ENCODE results near the gene ACP5.

ACP5 gene

DNA sequence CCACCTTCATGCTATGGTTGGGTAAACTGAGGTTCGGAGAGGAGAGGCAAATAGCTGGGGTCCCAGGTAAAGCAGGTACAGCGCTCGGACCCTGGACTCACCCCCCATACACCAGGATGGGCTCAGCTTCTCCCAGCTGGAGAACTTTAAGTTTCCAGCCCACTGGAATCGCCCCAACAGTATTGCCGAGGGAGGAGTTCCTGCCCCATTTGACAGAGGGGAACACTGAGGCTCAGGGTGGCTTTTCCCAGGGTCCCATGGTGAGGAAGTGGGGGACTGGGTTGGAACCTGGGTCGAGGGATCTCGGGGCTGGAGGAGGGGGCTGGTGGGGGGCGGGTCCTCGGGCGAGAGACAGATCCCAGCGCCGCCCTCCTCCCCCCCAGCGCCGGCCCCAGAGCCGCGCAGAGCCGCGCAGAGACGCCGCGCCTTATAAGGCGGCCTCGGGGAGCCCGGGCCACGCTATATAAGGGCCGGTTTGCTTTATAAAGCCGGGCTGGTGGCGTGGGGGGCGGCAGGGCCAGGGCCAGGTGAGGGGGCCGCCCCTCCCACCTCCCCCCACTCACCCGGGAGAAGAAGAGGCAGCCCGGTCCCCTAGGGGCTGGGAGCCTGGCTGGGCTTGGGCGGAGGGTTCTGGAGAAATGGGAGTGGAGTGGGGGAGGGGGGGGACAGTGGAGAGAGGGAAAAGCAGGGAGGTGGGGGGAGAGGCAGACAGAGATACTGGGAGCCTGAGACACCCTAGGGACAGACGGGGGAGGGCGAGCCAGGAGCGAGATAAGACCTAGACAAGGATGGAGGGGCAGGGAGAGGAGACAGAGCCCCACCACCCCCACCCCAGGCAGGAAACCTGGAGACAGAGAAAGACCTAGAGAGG is 37.7 kb downstream of the ACP5 start:
- H3K27ac ChIP-seq: no peak overlapping the region
- no peak for TF ChIP-seq ZFX (IDR thresholded peaks at IDR 0.05)
- TF ChIP-seq, protein P1, sequence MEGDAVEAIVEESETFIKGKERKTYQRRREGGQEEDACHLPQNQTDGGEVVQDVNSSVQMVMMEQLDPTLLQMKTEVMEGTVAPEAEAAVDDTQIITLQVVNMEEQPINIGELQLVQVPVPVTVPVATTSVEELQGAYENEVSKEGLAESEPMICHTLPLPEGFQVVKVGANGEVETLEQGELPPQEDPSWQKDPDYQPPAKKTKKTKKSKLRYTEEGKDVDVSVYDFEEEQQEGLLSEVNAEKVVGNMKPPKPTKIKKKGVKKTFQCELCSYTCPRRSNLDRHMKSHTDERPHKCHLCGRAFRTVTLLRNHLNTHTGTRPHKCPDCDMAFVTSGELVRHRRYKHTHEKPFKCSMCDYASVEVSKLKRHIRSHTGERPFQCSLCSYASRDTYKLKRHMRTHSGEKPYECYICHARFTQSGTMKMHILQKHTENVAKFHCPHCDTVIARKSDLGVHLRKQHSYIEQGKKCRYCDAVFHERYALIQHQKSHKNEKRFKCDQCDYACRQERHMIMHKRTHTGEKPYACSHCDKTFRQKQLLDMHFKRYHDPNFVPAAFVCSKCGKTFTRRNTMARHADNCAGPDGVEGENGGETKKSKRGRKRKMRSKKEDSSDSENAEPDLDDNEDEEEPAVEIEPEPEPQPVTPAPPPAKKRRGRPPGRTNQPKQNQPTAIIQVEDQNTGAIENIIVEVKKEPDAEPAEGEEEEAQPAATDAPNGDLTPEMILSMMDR (conservative IDR thresholded peaks at IDR 0.05): no peak

GRCh38 chr19:11538232-11539036 is 39.0 kb downstream of the ACP5 start, which contains the start of gene CNN1:
CNN1 (plus strand) TSS chr19:11538851; CDS start chr19:11538928, 77 bp downstream.
- no peak within 1 kb of the TSS for H3K27ac ChIP-seq
- TF ChIP-seq, protein P1 (conservative IDR thresholded peaks at IDR 0.05): no peak
- TF ChIP-seq ZFX (IDR thresholded peaks at IDR 0.05): no peak

DNA sequence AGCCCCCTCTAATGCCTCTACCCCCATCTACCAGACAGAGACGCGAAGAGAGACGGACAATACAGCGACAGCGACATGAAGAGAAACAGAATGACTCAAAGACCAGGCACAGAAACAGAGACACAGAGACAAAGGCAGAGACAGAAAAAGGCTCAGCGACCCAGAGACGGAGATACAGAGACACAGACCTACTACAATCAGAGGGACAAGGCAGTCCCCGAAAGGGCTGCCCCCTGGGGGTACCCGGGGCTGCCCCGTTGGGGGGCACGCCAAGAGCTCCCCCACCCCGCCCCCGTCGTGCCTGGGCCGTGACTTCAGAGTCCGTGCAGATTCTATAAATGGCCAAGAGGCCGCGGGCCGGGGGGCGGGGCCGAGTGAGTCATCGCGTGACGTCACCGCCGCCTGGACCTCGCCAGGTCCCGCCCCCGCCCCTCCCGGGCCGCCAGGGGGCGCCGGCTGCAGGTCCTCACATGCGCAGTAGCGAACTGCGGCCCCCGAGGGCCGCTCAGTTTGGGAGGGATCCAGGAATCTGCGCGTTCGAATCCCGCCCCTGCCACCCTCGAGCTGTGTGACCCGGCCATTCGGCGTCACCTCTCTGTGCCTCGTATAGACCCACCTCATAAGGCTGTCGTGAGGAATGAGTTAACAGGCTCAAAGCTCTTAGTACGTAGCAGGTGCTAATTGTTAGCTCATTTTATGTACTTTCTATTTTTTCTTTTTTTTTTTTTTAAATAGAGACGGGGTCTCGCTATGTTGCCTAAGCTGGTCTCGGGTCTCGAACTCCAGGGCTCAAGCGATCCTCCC is 41.5 kb downstream of the ACP5 start:
- 0 out of 2 replicates have a peak overlapping the region, but pooled peaks have one; percentile 10 for H3K27ac ChIP-seq

GRCh38 chr19:11534948-11535347 is 42.5 kb downstream of the ACP5 start:
- no peak overlapping the region for H3K27ac ChIP-seq
- no peak for TF ChIP-seq ZFX (IDR thresholded peaks at IDR 0.05)
- TF ChIP-seq, protein P1 (conservative IDR thresholded peaks at IDR 0.05): no peak

More for the DNA sequence above, 41.5 kb downstream of the ACP5 start:
- no peak for TF ChIP-seq ZFX (IDR thresholded peaks at IDR 0.05)
- TF ChIP-seq, protein P1 (conservative IDR thresholded peaks at IDR 0.05): peak; percentile 97

DNA sequence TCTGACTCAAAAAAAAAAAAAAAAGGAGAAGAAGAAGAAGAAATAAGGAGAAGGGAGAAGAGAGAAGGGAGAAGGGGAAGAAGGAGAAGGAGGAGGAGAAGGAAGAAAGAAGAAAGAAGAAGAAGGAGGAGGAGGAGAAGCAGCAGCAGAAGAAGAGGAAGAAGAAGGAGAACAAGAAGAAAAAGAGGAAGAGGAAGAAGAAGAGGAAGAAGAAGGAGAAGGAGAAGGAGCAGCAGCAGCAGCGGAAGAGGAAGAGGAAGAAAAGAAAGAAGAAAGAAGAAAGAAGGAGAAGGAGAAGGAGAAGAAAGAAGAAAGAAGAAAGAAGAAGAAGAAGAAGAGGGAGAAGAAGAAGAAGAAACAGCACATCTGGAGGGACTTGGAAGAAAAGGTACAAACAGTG is 42.9 kb downstream of the ACP5 start:
- H3K27ac ChIP-seq: no peak overlapping the region

GRCh38 chr19:11530432-11530831 is 47.0 kb downstream of the ACP5 start:
- no peak for TF ChIP-seq ZFX (IDR thresholded peaks at IDR 0.05)
- TF ChIP-seq, protein P1 (conservative IDR thresholded peaks at IDR 0.05): no peak
- H3K27ac ChIP-seq: no peak overlapping the region

More for the DNA sequence above, 42.9 kb downstream of the ACP5 start:
- no peak for TF ChIP-seq ZFX (IDR thresholded peaks at IDR 0.05)
- TF ChIP-seq, protein P1 (conservative IDR thresholded peaks at IDR 0.05): no peak

Measured in C4-2B (cell line).